AG10803 (cell line): ENCODE results near the gene RPL28.
"Not testable (repeated sequence)": the region's sequence is repeated elsewhere in the genome, so short reads cannot be mapped to it uniquely, and the experiment has no call there.

Source experiments
- DNase-seq: peaks from one replicate; pipeline ENCODE4 v3.0.0; 2010; ENCODE audit warnings: low read depth
- H3K4me3 ChIP-seq: 2 replicates; pipeline ENCODE4 v1.5.1; 2011; ENCODE audit warnings: mild to moderate bottlenecking, low read length, control low read depth
- CTCF ChIP-seq: conservative IDR thresholded peaks from 2 replicates; pipeline ENCODE4 v1.5.1; 2011; ENCODE audit warnings: mild to moderate bottlenecking, low read length, control low read depth, inconsistent platforms

The RPL28 gene

DNA sequence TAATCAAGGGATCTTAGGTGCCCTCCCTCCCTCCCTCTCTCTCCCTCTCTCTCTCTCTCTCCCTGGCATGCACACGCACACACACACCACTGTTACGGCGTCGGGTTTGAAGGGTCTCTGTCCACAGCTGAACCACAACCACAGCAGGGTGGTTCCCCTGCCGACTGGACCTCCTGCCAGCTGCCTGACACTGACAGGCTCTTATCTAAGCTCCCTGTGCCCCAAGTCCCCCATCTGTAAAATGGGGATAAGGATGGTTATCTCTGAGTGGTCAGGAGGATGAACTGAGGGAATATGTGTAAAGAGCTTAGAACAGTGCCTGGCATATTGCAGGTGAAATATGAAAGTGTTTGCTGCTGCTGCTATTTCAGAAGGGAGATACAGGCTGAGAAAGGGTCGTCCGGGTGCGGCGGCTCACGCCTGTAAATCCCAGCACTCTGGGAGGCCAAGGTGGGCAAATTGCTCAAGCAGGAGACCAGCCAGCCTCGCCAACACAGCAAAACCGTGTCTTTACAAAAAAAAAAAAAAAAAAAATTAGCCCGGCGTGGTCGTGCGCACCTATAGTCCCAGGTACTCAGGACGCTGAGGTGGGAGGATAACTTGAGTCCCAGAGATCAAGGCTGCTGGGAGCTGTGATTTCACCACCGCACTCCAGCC, 58.2 kb downstream of the RPL28 start:
- H3K4me3 ChIP-seq, result no peak overlapping the region
- TF ChIP-seq CTCF, result no peak
- DNase-seq, result no peak

DNA sequence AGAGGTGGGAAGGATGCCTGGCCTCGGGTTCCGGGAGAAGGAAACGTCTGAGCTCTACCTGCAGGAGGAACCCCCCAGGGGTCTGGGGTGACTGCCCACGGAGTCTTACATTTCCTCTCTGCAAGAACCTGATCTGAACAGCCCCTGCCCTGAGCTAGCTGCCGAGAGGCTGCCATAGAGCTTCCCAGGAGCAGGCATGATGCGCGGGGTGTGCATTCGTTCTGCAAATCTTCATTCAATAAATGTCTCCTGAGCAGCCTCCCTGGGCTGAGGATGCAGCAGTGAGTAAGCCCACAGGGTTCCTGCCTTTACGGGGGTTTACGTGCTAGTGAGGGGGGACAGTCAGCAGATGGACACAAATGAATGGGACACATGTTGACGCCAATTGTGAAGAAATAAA, 58.9 kb downstream of the RPL28 start:
- H3K4me3 ChIP-seq, result no peak overlapping the region
- no peak for TF ChIP-seq CTCF
- DNase-seq, result no peak

DNA sequence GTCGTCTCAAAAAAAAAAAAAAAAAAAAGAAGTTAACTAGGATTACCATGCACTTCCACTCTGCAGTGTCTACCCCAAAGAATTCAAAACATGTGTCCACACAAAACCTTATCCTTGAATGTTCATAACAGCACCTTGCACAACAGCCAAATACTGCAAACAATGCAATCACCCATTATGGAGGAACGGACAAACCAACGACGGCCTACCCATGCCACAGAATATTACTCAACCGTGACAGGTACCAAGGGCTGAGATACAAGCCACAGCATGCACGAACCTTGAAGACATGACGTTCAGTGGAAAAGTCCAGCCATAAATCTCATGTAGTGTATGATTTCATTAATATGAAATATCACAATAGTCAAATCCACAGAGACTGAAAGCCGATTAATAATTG, 60.3 kb downstream of the RPL28 start:
- DNase-seq, result no peak
- no peak overlapping the region for H3K4me3 ChIP-seq
- TF ChIP-seq CTCF, result no peak

GRCh38 chr19:55447421-55448174, 61.9 kb downstream of the RPL28 start:
- TF ChIP-seq CTCF, result peak; percentile 10
- no peak overlapping the region for H3K4me3 ChIP-seq
- DNase-seq, result peak; percentile 63

DNA sequence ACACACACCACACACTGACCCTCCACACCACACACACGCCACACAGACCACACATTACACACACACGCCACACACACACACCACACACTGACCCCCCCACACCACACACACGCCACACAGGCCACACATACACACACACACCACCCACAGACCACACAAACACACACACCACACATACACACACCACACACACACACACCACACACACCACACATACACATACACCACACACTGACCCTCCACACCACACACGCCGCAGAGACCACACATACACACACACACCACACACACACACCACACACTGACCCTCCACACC, 62.4 kb downstream of the RPL28 start:
- DNase-seq, H3K4me3 ChIP-seq: not testable (repeated sequence)

GRCh38 chr19:55449469-55449868, 63.7 kb downstream of the RPL28 start:
- no peak for TF ChIP-seq CTCF
- no peak overlapping the region for H3K4me3 ChIP-seq
- DNase-seq, result no peak

GRCh38 chr19:55451163-55451964, 65.6 kb downstream of the RPL28 start:
- H3K4me3 ChIP-seq, result no peak overlapping the region
- no peak for DNase-seq
- no peak for TF ChIP-seq CTCF
